Measurements from ENCODE around the gene CDC25A.

Gene CDC25A

DNA sequence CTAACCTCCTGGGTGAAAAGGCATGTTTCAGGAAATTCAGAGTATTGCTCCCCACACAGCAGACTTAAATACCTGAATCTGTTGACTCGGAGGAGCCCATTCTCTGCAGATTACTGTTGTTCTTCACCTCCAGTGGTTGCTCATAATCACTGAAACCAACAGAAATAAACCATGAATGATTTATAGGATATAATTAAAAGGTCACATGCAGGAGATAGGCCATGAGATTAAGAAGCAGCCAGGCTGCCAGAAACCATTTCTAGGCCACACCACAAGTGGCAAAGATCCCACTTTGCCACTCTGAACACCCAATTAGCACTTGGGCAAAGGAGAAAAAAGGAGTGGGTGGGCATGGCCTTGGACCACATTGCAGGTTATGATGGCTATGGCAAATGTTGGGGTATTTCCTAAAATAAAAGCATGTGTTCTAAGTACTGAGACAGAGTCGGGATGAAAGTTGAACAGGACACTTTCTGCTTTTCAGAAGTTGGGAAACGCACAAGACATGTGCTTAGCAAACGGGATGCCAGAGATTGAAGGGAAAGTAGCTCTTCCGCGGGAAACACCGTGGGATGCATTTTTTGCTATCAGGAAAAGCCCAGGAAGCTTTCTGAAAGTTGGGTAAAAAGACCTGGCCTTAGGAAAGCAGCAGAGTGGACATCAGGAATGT lies 1.5 kb downstream of the CDC25A start:
- TF ChIP-seq, protein P1, sequence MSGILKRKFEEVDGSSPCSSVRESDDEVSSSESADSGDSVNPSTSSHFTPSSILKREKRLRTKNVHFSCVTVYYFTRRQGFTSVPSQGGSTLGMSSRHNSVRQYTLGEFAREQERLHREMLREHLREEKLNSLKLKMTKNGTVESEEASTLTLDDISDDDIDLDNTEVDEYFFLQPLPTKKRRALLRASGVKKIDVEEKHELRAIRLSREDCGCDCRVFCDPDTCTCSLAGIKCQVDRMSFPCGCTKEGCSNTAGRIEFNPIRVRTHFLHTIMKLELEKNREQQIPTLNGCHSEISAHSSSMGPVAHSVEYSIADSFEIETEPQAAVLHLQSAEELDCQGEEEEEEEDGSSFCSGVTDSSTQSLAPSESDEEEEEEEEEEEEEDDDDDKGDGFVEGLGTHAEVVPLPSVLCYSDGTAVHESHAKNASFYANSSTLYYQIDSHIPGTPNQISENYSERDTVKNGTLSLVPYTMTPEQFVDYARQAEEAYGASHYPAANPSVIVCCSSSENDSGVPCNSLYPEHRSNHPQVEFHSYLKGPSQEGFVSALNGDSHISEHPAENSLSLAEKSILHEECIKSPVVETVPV (CRISPR knock-in tag; IDR thresholded peaks at IDR 0.05) = no peak
- TF ChIP-seq, protein P2, sequence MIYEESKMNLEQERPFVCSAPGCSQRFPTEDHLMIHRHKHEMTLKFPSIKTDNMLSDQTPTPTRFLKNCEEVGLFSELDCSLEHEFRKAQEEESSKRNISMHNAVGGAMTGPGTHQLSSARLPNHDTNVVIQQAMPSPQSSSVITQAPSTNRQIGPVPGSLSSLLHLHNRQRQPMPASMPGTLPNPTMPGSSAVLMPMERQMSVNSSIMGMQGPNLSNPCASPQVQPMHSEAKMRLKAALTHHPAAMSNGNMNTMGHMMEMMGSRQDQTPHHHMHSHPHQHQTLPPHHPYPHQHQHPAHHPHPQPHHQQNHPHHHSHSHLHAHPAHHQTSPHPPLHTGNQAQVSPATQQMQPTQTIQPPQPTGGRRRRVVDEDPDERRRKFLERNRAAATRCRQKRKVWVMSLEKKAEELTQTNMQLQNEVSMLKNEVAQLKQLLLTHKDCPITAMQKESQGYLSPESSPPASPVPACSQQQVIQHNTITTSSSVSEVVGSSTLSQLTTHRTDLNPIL (CRISPR knock-in tag; IDR thresholded peaks at IDR 0.05; ENCODE audit: low read depth) = no peak
- TF ChIP-seq BACH2 (CRISPR knock-in tag; IDR thresholded peaks at IDR 0.05; ENCODE audit: borderline replicate concordance) = no peak
- no peak for TF ChIP-seq ZNF565 (CRISPR knock-in tag; conservative IDR thresholded peaks at IDR 0.05; ENCODE audit: low read depth)
- no peak for TF ChIP-seq ARNTL (CRISPR knock-in tag; IDR thresholded peaks at IDR 0.05; ENCODE audit: borderline replicate concordance, low read depth)
- TF ChIP-seq, protein P3, sequence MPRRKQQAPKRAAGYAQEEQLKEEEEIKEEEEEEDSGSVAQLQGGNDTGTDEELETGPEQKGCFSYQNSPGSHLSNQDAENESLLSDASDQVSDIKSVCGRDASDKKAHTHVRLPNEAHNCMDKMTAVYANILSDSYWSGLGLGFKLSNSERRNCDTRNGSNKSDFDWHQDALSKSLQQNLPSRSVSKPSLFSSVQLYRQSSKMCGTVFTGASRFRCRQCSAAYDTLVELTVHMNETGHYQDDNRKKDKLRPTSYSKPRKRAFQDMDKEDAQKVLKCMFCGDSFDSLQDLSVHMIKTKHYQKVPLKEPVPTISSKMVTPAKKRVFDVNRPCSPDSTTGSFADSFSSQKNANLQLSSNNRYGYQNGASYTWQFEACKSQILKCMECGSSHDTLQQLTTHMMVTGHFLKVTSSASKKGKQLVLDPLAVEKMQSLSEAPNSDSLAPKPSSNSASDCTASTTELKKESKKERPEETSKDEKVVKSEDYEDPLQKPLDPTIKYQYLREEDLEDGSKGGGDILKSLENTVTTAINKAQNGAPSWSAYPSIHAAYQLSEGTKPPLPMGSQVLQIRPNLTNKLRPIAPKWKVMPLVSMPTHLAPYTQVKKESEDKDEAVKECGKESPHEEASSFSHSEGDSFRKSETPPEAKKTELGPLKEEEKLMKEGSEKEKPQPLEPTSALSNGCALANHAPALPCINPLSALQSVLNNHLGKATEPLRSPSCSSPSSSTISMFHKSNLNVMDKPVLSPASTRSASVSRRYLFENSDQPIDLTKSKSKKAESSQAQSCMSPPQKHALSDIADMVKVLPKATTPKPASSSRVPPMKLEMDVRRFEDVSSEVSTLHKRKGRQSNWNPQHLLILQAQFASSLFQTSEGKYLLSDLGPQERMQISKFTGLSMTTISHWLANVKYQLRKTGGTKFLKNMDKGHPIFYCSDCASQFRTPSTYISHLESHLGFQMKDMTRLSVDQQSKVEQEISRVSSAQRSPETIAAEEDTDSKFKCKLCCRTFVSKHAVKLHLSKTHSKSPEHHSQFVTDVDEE (CRISPR knock-in tag; IDR thresholded peaks at IDR 0.05) = no peak
- TF ChIP-seq SNAI2 (CRISPR knock-in tag; IDR thresholded peaks at IDR 0.05) = no peak
- TF ChIP-seq CSDC2 (CRISPR knock-in tag; IDR thresholded peaks at IDR 0.05) = no peak
- TF ChIP-seq ESRRG (CRISPR knock-in tag; IDR thresholded peaks at IDR 0.05) = no peak
- TF ChIP-seq TOX (CRISPR knock-in tag; IDR thresholded peaks at IDR 0.05; ENCODE audit: borderline replicate concordance) = no peak
- no peak for TF ChIP-seq RARB (CRISPR knock-in tag; IDR thresholded peaks at IDR 0.05)
- no peak for TF ChIP-seq ZNF70 (CRISPR knock-in tag; IDR thresholded peaks at IDR 0.05)
- no peak for TF ChIP-seq ZC3H10 (CRISPR knock-in tag; IDR thresholded peaks at IDR 0.05)
- TF ChIP-seq ZFP30 (CRISPR knock-in tag; IDR thresholded peaks at IDR 0.05) = no peak
- TF ChIP-seq OSR1 (CRISPR knock-in tag; IDR thresholded peaks at IDR 0.05) = no peak
- no peak for TF ChIP-seq ISL1 (CRISPR knock-in tag; IDR thresholded peaks at IDR 0.05)
- TF ChIP-seq, protein P4, sequence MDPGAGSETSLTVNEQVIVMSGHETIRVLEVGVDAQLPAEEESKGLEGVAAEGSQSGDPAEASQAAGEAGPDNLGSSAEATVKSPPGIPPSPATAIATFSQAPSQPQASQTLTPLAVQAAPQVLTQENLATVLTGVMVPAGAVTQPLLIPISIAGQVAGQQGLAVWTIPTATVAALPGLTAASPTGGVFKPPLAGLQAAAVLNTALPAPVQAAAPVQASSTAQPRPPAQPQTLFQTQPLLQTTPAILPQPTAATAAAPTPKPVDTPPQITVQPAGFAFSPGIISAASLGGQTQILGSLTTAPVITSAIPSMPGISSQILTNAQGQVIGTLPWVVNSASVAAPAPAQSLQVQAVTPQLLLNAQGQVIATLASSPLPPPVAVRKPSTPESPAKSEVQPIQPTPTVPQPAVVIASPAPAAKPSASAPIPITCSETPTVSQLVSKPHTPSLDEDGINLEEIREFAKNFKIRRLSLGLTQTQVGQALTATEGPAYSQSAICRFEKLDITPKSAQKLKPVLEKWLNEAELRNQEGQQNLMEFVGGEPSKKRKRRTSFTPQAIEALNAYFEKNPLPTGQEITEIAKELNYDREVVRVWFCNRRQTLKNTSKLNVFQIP (CRISPR knock-in tag; IDR thresholded peaks at IDR 0.05; ENCODE audit: borderline replicate concordance, low read depth) = no peak
- TF ChIP-seq TCF4 (CRISPR knock-in tag; IDR thresholded peaks at IDR 0.05; ENCODE audit: borderline replicate concordance) = no peak
- no peak for ATAC-seq

DNA sequence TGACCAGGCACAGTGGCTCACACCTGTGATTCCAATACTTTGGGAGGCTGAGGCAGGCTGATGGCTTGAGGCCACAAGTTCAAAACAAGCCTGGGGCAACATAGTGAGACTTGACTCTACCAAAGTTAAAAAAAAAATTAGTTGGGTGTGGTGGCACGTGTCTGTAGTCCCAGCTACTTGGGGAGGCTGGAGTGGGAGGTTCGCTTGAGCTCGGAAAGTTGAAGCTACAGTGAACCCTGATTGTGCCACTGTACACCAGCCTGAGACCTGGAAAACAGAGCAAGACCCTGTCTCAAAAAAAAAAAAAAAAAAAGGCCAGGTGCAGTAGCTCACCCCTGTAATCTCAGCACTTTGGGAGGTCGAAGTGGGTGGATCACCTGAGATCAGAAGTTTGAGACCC lies 3.1 kb downstream of the CDC25A start:
- ATAC-seq = no peak
- TF ChIP-seq, protein P1 (CRISPR knock-in tag; IDR thresholded peaks at IDR 0.05) = no peak
- TF ChIP-seq, protein P4 (CRISPR knock-in tag; IDR thresholded peaks at IDR 0.05; ENCODE audit: borderline replicate concordance, low read depth) = no peak
- no peak for TF ChIP-seq CSDC2 (CRISPR knock-in tag; IDR thresholded peaks at IDR 0.05)
- TF ChIP-seq ZNF8 (CRISPR knock-in tag; IDR thresholded peaks at IDR 0.05) = no peak
- TF ChIP-seq ZNF70 (CRISPR knock-in tag; IDR thresholded peaks at IDR 0.05) = no peak
- TF ChIP-seq RARB (CRISPR knock-in tag; IDR thresholded peaks at IDR 0.05) = no peak
- no peak for TF ChIP-seq TOX (CRISPR knock-in tag; IDR thresholded peaks at IDR 0.05; ENCODE audit: borderline replicate concordance)
- TF ChIP-seq ARNTL (CRISPR knock-in tag; IDR thresholded peaks at IDR 0.05; ENCODE audit: borderline replicate concordance, low read depth) = no peak
- TF ChIP-seq ZFP30 (CRISPR knock-in tag; IDR thresholded peaks at IDR 0.05) = no peak
- TF ChIP-seq, protein P3 (CRISPR knock-in tag; IDR thresholded peaks at IDR 0.05) = no peak
- TF ChIP-seq TCF4 (CRISPR knock-in tag; IDR thresholded peaks at IDR 0.05; ENCODE audit: borderline replicate concordance) = no peak

Data from SK-N-SH treated with all-trans-retinoic acid at 6 μM for 48 hours (cell line).